OCI-LY3 (cell line): ENCODE results near the gene TRMU.

Source experiments
- EZH2phosphoT487 ChIP-seq: fragments of 200-600 bp; shearing (Covaris generic); IDR thresholded peaks from 2 replicates; pipeline ENCODE4 v1.6.1; 2018; ENCODE audit warnings: antibody characterized with exemption, mixed run types, low read depth
- TF ChIP-seq, protein P1 (sequence below): fragments of 200-600, 300-600 bp; sonication (generic); IDR thresholded peaks from 2 replicates; pipeline ENCODE4 v1.5.1; 2014; ENCODE audit warnings: antibody characterized with exemption, low read length, low read depth

DNA sequence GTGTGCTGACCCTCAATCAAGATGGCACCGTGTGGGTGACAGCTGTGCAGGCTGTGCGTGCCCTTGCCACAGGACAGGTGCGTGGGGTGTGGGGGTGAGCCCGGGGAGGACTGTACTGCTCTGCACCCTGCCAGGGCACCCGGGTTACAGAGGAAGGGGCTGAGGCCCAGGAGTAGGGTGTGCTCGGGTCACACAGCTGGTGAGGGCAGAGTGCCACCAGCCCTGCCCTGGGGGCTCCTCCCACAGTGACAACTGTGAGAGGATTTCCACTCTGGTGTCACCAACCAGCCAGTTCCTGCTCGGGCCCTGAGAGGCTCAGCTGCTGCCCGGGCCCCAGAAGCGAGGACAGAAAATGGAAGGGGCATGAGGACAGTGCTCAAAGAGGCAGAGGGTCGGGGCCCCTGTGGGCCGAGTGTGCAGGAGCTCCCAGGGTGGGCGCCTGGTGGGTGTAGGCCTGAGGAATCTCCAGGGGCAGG, 20.5 kb downstream of the TRMU start:
- TF ChIP-seq, protein P1, sequence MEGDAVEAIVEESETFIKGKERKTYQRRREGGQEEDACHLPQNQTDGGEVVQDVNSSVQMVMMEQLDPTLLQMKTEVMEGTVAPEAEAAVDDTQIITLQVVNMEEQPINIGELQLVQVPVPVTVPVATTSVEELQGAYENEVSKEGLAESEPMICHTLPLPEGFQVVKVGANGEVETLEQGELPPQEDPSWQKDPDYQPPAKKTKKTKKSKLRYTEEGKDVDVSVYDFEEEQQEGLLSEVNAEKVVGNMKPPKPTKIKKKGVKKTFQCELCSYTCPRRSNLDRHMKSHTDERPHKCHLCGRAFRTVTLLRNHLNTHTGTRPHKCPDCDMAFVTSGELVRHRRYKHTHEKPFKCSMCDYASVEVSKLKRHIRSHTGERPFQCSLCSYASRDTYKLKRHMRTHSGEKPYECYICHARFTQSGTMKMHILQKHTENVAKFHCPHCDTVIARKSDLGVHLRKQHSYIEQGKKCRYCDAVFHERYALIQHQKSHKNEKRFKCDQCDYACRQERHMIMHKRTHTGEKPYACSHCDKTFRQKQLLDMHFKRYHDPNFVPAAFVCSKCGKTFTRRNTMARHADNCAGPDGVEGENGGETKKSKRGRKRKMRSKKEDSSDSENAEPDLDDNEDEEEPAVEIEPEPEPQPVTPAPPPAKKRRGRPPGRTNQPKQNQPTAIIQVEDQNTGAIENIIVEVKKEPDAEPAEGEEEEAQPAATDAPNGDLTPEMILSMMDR, result no peak
- TF ChIP-seq EZH2phosphoT487, result no peak
